WTC11 (cell line): ENCODE data around the gene MAML2. TPM values are rescaled to one million over a fixed set of nuclear protein-coding genes. Genes with fewer than 3 reads are reported as not detected.

Experiments used
- ATAC-seq: fragments of 200-7000 bp; cut with Tn5 transposase; 2 replicates; pipeline ENCODE4 v1.10.0; 2021; ENCODE audit warnings: mild to moderate bottlenecking, moderate library complexity
- CTCF ChIA-PET: fragments of 300-600 bp; sonication (Branson Sonifier 250); formaldehyde crosslinking; loops from one replicate; lab custom pipeline; 2021; ENCODE audit warnings: antibody characterized with exemption; lab: Charles Lee
- POLR2A ChIA-PET: fragments of 350-600 bp; sonication (Branson Sonifier 250); formaldehyde crosslinking; loops from one replicate; lab custom pipeline; 2021; ENCODE audit warnings: antibody characterized with exemption; lab: Charles Lee
- DNase-seq: peaks from one replicate; pipeline ENCODE4 v3.0.0; 2021; ENCODE audit warnings: low spot score
- H3K27ac Mint-ChIP-seq: 2 replicates; pipeline ENCODE4 v1.8.0; 2021; ENCODE audit warnings: mixed read lengths
- H3K27me3 Mint-ChIP-seq: 2 replicates; pipeline ENCODE4 v1.8.0; 2021; ENCODE audit warnings: low read depth, mild to moderate bottlenecking, moderate library complexity, mixed read lengths
- H3K36me3 Mint-ChIP-seq: 2 replicates; pipeline ENCODE4 v1.8.0; 2021; ENCODE audit warnings: mixed read lengths
- H3K4me1 Mint-ChIP-seq: 2 replicates; pipeline ENCODE4 v1.8.0; 2022; ENCODE audit warnings: mixed read lengths
- H3K4me3 Mint-ChIP-seq: 2 replicates; pipeline ENCODE4 v1.8.0; 2021; ENCODE audit warnings: mild to moderate bottlenecking, moderate library complexity, mixed read lengths
- H3K9me3 Mint-ChIP-seq: 2 replicates; pipeline ENCODE4 v1.8.0; 2021; ENCODE audit warnings: mixed read lengths
- AR ChIP-seq: fragments of 250-450 bp; sonication (Bioruptor Pico); IDR thresholded peaks from 2 replicates; pipeline ENCODE4 v1.9.0; 2021; ENCODE audit warnings: mild to moderate bottlenecking
- ATF6 ChIP-seq: sonication (generic); formaldehyde crosslinking; IDR thresholded peaks from 2 replicates; pipeline ENCODE4 v1.8.1; 2023; ENCODE audit warnings: mild to moderate bottlenecking, missing genetic modification reagents
- CREB1 ChIP-seq: sonication (generic); formaldehyde crosslinking; IDR thresholded peaks from 2 replicates; pipeline ENCODE4 v1.8.0; 2023; ENCODE audit warnings: mild to moderate bottlenecking, missing genetic modification reagents
- GABPB1 ChIP-seq: sonication (generic); formaldehyde crosslinking; IDR thresholded peaks from 2 replicates; pipeline ENCODE4 v1.8.1; 2023; ENCODE audit warnings: mild to moderate bottlenecking, missing genetic modification reagents
- GTF2I ChIP-seq: fragments of 250-450 bp; sonication (Bioruptor Pico); conservative IDR thresholded peaks from 2 replicates; pipeline ENCODE4 v1.4.0; 2021; ENCODE audit warnings: mild to moderate bottlenecking
- HMGXB4 ChIP-seq: sonication (generic); formaldehyde crosslinking; IDR thresholded peaks from 2 replicates; pipeline ENCODE4 v1.8.1; 2023; ENCODE audit warnings: mild to moderate bottlenecking, moderate library complexity, missing genetic modification reagents
- JUN ChIP-seq: sonication (generic); formaldehyde crosslinking; IDR thresholded peaks from 2 replicates; pipeline ENCODE4 v1.8.0; 2023; ENCODE audit warnings: mild to moderate bottlenecking, missing genetic modification reagents
- MLX ChIP-seq: sonication (generic); formaldehyde crosslinking; IDR thresholded peaks from 2 replicates; pipeline ENCODE4 v1.8.1; 2023; ENCODE audit warnings: mild to moderate bottlenecking, missing genetic modification reagents, moderate library complexity
- NFE2L1 ChIP-seq: sonication (generic); formaldehyde crosslinking; IDR thresholded peaks from 2 replicates; pipeline ENCODE4 v1.8.1; 2023; ENCODE audit warnings: missing genetic modification reagents
- NR2C2 ChIP-seq: sonication (generic); formaldehyde crosslinking; IDR thresholded peaks from 2 replicates; pipeline ENCODE4 v1.8.0; 2022; ENCODE audit warnings: mild to moderate bottlenecking, missing genetic modification reagents
- STAT6 ChIP-seq: sonication (generic); formaldehyde crosslinking; conservative IDR thresholded peaks from 2 replicates; pipeline ENCODE4 v1.8.1; 2023; ENCODE audit warnings: mild to moderate bottlenecking, low read depth, missing genetic modification reagents, moderate library complexity
- TP53 ChIP-seq: sonication (generic); formaldehyde crosslinking; IDR thresholded peaks from 2 replicates; pipeline ENCODE4 v1.8.1; 2023; ENCODE audit warnings: mild to moderate bottlenecking, missing genetic modification reagents
- USF2 ChIP-seq: sonication (generic); formaldehyde crosslinking; IDR thresholded peaks from 2 replicates; pipeline ENCODE4 v1.8.1; 2023; ENCODE audit warnings: mild to moderate bottlenecking, missing genetic modification reagents, moderate library complexity
- ZNF263 ChIP-seq: sonication (generic); formaldehyde crosslinking; IDR thresholded peaks from 2 replicates; pipeline ENCODE4 v1.8.1; 2022; ENCODE audit warnings: low read depth, mild to moderate bottlenecking, moderate library complexity, missing genetic modification reagents
- ZNF281 ChIP-seq: sonication (generic); formaldehyde crosslinking; IDR thresholded peaks from 2 replicates; pipeline ENCODE4 v1.8.0; 2023; ENCODE audit warnings: mild to moderate bottlenecking, missing genetic modification reagents
- ZNF317 ChIP-seq: sonication (generic); formaldehyde crosslinking; IDR thresholded peaks from 2 replicates; pipeline ENCODE4 v1.8.1; 2023; ENCODE audit warnings: low read depth, mild to moderate bottlenecking, moderate library complexity, missing genetic modification reagents, borderline replicate concordance
- ZNF425 ChIP-seq: fragments of 250-450 bp; sonication (Bioruptor Pico); conservative IDR thresholded peaks from 2 replicates; pipeline ENCODE4 v1.9.0; 2021; ENCODE audit warnings: mild to moderate bottlenecking
- total RNA-seq: library from RNA; stranded (reverse); gene quantifications from 3 replicates; pipeline ENCODE4 v1.2.3, GENCODE V29; 2021

MAML2 gene
- total RNA-seq, 1 experiment from 2014 or later: 8.1 TPM

GRCh38 chr11:96194581-96195374 lies 148.2 kb downstream of the MAML2 start (continued):
- TF ChIP-seq MLX (CRISPR knock-in tag): no peak
- no peak for TF ChIP-seq ZNF425 (CRISPR knock-in tag)

- no peak for ATAC-seq
- Mint-ChIP-seq H3K9me3 (peaks cover 11% of the 10 kb centered on the region; the same call in 1 of the 2 replicates), H3K27ac (peak overlapping the region; percentile 42), H3K4me3 (no peak overlapping the region), H3K36me3 (peaks cover 2% of the 10 kb centered on the region; the same call in 1 of the 2 replicates), H3K27me3 (no peaks in the 10 kb centered on the region), H3K4me1 (peaks cover 75% of the 10 kb centered on the region)
- no peak for DNase-seq
- ChIA-PET CTCF (interaction anchor here (0.8 to 2.1 kb wide), 3 partner anchors 50 to 149 kb away, joined by 3 to 11 read pairs (median 3); partner anchors contain the start of gene MAML2), POLR2A (no interaction called here)
- TF ChIP-seq ATF6 (CRISPR knock-in tag): no peak
- no peak for TF ChIP-seq HMGXB4 (CRISPR knock-in tag)
- no peak for TF ChIP-seq ZNF263
- no peak for TF ChIP-seq AR (CRISPR knock-in tag)
- TF ChIP-seq NR2C2: no peak
- no peak for TF ChIP-seq NFE2L1 (CRISPR knock-in tag)
- no peak for TF ChIP-seq ZNF281 (CRISPR knock-in tag)
- no peak for TF ChIP-seq JUN (CRISPR knock-in tag)
- no peak for TF ChIP-seq USF2
- TF ChIP-seq ZNF317: no peak
- TF ChIP-seq STAT6 (CRISPR knock-in tag): no peak
- TF ChIP-seq TP53 (CRISPR knock-in tag): no peak
- no peak for TF ChIP-seq CREB1
- no peak for TF ChIP-seq GABPB1 (CRISPR knock-in tag)
- TF ChIP-seq GTF2I: no peak
Measured at GRCh38 chr11:96193745-96194443, 149.1 kb downstream of the MAML2 start.
